Endodermal cell (in vitro differentiated cells): ENCODE data around the gene ZFP92. TPM values are rescaled to one million over a fixed set of nuclear protein-coding genes. Genes with fewer than 3 reads are reported as not detected.

Source experiments
- DNase-seq: peaks from one replicate; pipeline ENCODE4 v3.0.0-alpha.2; 2017
- H3K27ac ChIP-seq: 2 replicates; pipeline ENCODE4 v1.5.1; 2013; ENCODE audit warnings: mild to moderate bottlenecking, low read depth, low read length, moderate library complexity
- H3K27me3 ChIP-seq: 2 replicates; pipeline ENCODE4 v1.6.1; 2013; ENCODE audit warnings: mild to moderate bottlenecking, low read length, moderate library complexity; ENCODE audit not compliant: insufficient read depth, control insufficient read depth, poor library complexity, severe bottlenecking
- H3K36me3 ChIP-seq: 2 replicates; pipeline ENCODE4 v1.7.0; 2013; ENCODE audit warnings: mild to moderate bottlenecking, low read length, moderate library complexity; ENCODE audit not compliant: control insufficient read depth, insufficient read depth
- H3K4me1 ChIP-seq: one replicate; pipeline ENCODE4 v1.7.0; 2013; ENCODE audit warnings: low read length; ENCODE audit not compliant: control insufficient read depth, insufficient read depth
- H3K4me3 ChIP-seq: 2 replicates; pipeline ENCODE4 v1.5.1; 2013; ENCODE audit warnings: mild to moderate bottlenecking, low read length, moderate library complexity
- H3K9ac ChIP-seq: 2 replicates; pipeline ENCODE4 v1.6.1; 2013; ENCODE audit warnings: mild to moderate bottlenecking, low read length, moderate library complexity; ENCODE audit not compliant: poor library complexity, severe bottlenecking; ENCODE audit errors: extremely low read depth
- H3K9me3 ChIP-seq: 2 replicates; pipeline ENCODE4 v1.6.1; 2013; ENCODE audit warnings: mild to moderate bottlenecking, low read length, moderate library complexity; ENCODE audit not compliant: control insufficient read depth
- H3K27ac Mint-ChIP-seq: 2 replicates; pipeline ENCODE4 v1.8.0; 2020; ENCODE audit warnings: mixed read lengths
- H3K27me3 Mint-ChIP-seq: 2 replicates; pipeline ENCODE4 v1.8.0; 2021; ENCODE audit warnings: mild to moderate bottlenecking, mixed read lengths; ENCODE audit not compliant: insufficient read depth
- H3K36me3 Mint-ChIP-seq: 2 replicates; pipeline ENCODE4 v1.8.0; 2020; ENCODE audit warnings: low read depth, mixed read lengths
- H3K4me1 Mint-ChIP-seq: 2 replicates; pipeline ENCODE4 v1.8.0; 2020; ENCODE audit warnings: mixed read lengths
- H3K4me3 Mint-ChIP-seq: 2 replicates; pipeline ENCODE4 v1.8.0; 2020; ENCODE audit warnings: mild to moderate bottlenecking, moderate library complexity, mixed read lengths
- H3K9me3 Mint-ChIP-seq: 2 replicates; pipeline ENCODE4 v1.8.0; 2020; ENCODE audit warnings: mild to moderate bottlenecking, mixed read lengths
- WGBS, 2 experiments: methylation state at CpG; one replicate each; pipeline versions ENCODE4 v1.1.5 to v1.1.7; 2013; ENCODE audit warnings: missing lambda C conversion rate in 2 of 2, mixed read lengths in 1 of 2; ENCODE audit not compliant: insufficient coverage in 1 of 2, insufficient read length in 1 of 2; 5-methylcytosine and 5-hydroxymethylcytosine counted together
- total RNA-seq, 2 donors: library from RNA; stranded (reverse); fragmentation: NEBNext Ultra II Directional in 1 of 2; extraction: Animal tissue kit (Norgen Biotek cat#: 25700) in 1 of 2; gene quantifications; 2 replicates in 1 of 2; 3 replicates in 1 of 2; pipeline ENCODE4 v1.2.1, GENCODE V29; 2021
- TF ChIP-seq, protein P1 (sequence below): fragments of 200-600 bp; sonication (generic); conservative IDR thresholded peaks from 2 replicates; pipeline ENCODE4 v1.5.0; 2021; ENCODE audit warnings: antibody characterized with exemption, mild to moderate bottlenecking

The ZFP92 gene
- total RNA-seq, 2 donors from 2014 or later, result 0.29 to 0.31 TPM

DNA sequence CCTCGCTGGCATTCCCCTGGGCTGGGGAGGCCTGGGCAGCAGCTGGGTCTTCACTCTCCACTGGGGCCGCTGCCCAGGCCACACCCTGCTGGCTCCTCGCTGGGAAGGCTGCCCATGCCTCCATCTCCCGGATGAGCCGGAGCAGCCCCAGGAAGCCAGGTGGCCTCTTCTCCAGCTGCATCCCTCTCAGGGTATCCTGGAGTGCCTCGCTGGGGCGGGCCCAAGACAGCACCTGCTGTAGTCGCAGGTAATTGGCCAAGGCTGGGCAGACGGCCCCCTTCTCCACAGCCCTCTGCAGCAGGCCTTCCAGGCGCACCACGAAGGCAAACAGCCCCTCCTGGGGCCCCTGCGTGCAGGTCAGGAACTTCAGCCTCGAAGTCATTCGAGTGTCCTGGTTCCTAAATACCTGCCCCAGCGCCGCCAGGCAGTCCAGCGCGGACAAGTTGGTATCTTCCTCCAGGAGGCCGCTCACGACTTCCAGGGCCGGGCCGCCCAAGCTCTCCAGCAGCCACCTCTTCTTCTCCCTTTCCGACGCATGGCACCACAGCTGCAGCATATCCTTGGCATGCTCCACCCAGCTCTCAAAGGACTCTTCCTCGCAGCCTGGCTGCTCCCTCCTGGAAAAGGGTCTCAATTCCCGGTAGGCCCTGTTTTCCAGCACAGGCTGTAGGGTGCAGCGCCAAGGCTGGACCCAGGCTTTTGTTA is 13.9 kb upstream of the ZFP92 start:
- no peak overlapping the region for H3K27ac ChIP-seq
- no peak overlapping the region for H3K4me3 ChIP-seq
- H3K27me3 Mint-ChIP-seq, result peaks cover 6% of the 10 kb centered on the region
- no peaks in the 10 kb centered on the region for H3K27me3 ChIP-seq
- no peak overlapping the region for H3K9ac ChIP-seq
- H3K36me3 Mint-ChIP-seq, result peaks cover 3% of the 10 kb centered on the region
- no peaks in the 10 kb centered on the region for H3K9me3 ChIP-seq
- WGBS, 2 experiments, result 88% methylated on average over 27 of the region's 27 CpGs; no CpG with 5 or more reads in 1 of the 2 experiments
- peaks cover 43% of the 10 kb centered on the region for H3K9me3 Mint-ChIP-seq
- TF ChIP-seq, protein P1, sequence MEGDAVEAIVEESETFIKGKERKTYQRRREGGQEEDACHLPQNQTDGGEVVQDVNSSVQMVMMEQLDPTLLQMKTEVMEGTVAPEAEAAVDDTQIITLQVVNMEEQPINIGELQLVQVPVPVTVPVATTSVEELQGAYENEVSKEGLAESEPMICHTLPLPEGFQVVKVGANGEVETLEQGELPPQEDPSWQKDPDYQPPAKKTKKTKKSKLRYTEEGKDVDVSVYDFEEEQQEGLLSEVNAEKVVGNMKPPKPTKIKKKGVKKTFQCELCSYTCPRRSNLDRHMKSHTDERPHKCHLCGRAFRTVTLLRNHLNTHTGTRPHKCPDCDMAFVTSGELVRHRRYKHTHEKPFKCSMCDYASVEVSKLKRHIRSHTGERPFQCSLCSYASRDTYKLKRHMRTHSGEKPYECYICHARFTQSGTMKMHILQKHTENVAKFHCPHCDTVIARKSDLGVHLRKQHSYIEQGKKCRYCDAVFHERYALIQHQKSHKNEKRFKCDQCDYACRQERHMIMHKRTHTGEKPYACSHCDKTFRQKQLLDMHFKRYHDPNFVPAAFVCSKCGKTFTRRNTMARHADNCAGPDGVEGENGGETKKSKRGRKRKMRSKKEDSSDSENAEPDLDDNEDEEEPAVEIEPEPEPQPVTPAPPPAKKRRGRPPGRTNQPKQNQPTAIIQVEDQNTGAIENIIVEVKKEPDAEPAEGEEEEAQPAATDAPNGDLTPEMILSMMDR, result no peak
- no peaks in the 10 kb centered on the region for H3K4me1 ChIP-seq
- no peak overlapping the region for H3K4me3 Mint-ChIP-seq
- peak; percentile 38 for DNase-seq
- H3K4me1 Mint-ChIP-seq, result no peaks in the 10 kb centered on the region
- H3K27ac Mint-ChIP-seq, result no peak overlapping the region
- no peaks in the 10 kb centered on the region for H3K36me3 ChIP-seq

GRCh38 chrX:153398275-153398960 is 12.9 kb upstream of the ZFP92 start:
- no peak overlapping the region for H3K4me3 Mint-ChIP-seq
- Histone ChIP-seq H3K4me1 (no peaks in the 10 kb centered on the region), H3K36me3 (no peaks in the 10 kb centered on the region), H3K27me3 (peaks cover 4% of the 10 kb centered on the region), H3K4me3 (no peak overlapping the region), H3K9me3 (no peaks in the 10 kb centered on the region), H3K27ac (no peak overlapping the region), H3K9ac (no peak overlapping the region)
- no peak overlapping the region for H3K27ac Mint-ChIP-seq
- H3K36me3 Mint-ChIP-seq, result peaks cover 3% of the 10 kb centered on the region
- H3K27me3 Mint-ChIP-seq, result peaks cover 8% of the 10 kb centered on the region
- 82 to 97% methylated on average over 5 to 16 of the region's 17 CpGs for WGBS, 2 experiments
- H3K4me1 Mint-ChIP-seq, result no peaks in the 10 kb centered on the region
- H3K9me3 Mint-ChIP-seq, result peaks cover 51% of the 10 kb centered on the region
- no peak for DNase-seq
- TF ChIP-seq, protein P1, result no peak

DNA sequence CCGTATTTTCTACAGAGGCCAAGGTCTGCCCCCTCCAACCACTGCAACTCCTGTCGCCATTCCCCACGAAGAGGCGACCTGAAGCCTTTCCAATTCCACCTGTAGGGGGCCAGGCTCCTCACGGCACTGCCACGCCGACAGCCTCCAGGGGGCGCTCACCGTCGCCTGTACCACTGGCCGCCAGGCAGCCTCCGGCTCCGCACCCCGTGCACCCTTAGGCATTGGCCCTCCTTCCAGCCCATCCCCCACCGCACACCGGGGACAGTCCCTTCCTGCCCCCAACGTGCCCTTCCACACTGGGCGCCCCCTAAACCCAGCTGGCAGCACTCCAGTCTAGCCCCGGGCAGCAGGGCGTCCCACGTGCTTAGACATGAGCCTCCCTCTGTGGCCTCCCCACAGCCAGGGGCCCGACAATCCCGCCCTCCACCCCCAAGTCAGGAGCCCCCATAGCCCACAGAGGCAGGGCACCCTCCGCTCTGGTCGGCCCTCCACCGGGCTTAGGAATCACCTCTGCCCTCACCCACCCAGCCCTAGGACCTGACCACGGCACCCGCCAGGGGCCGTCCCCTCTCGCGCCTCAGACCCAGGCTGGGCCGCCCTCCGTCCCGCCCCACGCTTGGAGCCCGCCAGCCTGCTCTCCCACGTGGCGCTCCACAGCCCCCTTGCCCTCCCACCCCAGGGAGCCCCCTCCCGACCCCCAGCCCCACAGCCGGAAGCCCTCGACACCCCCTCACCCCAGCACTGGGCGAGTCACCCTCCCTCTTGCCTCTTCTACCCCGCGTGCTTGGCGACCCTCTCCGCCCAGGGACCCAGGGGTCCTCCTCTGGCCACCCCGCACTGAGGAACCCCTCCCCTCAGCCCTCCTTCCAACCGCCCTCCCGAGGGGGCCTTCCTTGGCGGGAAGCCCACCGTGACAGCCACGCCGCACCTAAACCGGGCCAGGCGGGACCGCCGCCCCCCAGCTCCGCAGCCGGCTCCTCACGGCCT is 10.8 kb upstream of the ZFP92 start:
- Mint-ChIP-seq H3K4me1 (no peaks in the 10 kb centered on the region), H3K9me3 (peaks cover 64% of the 10 kb centered on the region), H3K27me3 (peaks cover 12% of the 10 kb centered on the region), H3K36me3 (peaks cover 3% of the 10 kb centered on the region), H3K4me3 (no peak overlapping the region), H3K27ac (no peak overlapping the region)
- 65 to 73% methylated on average over 8 to 44 of the region's 60 CpGs for WGBS, 2 experiments
- Histone ChIP-seq H3K27me3 (peaks cover 5% of the 10 kb centered on the region), H3K4me1 (no peaks in the 10 kb centered on the region), H3K36me3 (no peaks in the 10 kb centered on the region), H3K9ac (no peak overlapping the region), H3K9me3 (no peaks in the 10 kb centered on the region), H3K27ac (no peak overlapping the region), H3K4me3 (no peak overlapping the region)
- DNase-seq, result peak; percentile 86
- TF ChIP-seq, protein P1, result peak; percentile 94
